HL-60/S4 treated with phorbol 12-myristate 13-acetate at 8.2 ng/mL for 4 days and 3 days (cell line): Measurements from ENCODE around the gene INSC.

Source experiments
- in situ Hi-C: fragments of 300-500 bp; cut with MboI; formaldehyde crosslinking; loops from 2 replicates; pipeline ENCODE4 v1.15.0; 2022; ENCODE audit warnings: low sequenced_read_pairs

The INSC gene

GRCh38 chr11:15213471-15214231, 98.9 kb downstream of the INSC start:
- in situ Hi-C loops = no loop called here

GRCh38 chr11:15215005-15215404, 100.3 kb downstream of the INSC start:
- in situ Hi-C loops = no loop called here

DNA sequence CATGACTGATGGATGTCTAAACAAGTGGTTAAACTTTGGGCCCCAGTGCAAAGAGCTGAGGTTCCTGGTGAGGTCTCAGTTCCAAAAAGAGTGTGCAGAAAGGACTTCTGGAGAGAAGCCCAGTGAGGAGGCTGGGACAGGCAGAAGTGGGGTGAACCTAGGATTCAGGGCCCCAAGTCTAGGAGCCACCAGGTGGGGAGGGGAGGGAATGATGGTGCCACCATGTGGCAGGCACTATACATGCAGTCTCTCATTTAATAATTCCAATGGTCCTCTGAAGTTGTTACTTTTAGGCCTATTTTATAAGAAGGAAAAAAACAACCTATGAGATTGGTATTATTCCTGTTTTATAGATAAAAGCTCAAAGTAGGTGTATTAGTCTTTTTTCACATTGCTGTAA, 102.0 kb downstream of the INSC start:
- in situ Hi-C loops = no loop called here

GRCh38 chr11:15217416-15217815, 102.7 kb downstream of the INSC start:
- in situ Hi-C loops = no loop called here

GRCh38 chr11:15222777-15223176, 108.1 kb downstream of the INSC start:
- in situ Hi-C loops = no loop called here

DNA sequence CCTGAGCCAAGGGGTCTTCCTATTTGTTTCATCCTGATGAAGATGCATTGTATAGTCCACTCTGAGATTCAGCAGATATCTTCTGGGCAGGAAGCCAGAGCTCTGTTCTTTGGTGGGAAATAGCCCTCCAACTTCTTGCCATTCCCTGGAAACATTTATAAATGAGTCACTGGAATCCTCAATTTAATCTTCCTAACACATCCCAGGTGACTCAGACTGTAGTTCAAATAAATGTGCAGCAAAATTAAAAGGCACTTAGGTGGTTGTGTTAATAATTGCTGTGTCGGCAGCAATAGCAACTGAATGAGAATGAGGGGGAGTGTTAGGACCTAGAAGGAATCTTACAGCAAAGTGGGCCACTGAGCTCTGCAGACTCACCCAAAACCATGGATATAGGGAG, 108.6 kb downstream of the INSC start:
- in situ Hi-C loops = no loop called here

DNA sequence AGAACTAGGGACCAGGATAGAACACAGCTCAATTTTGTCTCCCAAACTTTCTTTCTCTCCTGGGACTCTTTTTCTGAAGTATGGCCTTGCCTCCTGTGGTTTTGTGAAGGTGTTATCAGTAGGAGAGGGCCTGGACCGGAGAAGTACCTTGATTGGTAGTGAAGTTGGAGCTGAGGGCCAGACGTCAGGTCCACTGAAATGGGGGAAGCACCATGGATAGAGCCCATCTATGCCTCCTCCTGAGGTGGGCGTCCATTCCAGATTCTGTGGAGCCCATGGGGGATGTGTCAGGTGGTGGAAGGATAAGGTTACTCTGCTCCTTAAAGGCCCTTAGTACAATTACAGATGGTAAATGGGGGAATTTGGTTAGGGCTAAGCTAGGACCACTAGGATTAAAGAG, 109.7 kb downstream of the INSC start:
- in situ Hi-C loops = no loop called here

- in situ Hi-C loops = no loop called here
These were observed 112.3 kb downstream of the INSC start for GRCh38 chr11:15227011-15227410.

DNA sequence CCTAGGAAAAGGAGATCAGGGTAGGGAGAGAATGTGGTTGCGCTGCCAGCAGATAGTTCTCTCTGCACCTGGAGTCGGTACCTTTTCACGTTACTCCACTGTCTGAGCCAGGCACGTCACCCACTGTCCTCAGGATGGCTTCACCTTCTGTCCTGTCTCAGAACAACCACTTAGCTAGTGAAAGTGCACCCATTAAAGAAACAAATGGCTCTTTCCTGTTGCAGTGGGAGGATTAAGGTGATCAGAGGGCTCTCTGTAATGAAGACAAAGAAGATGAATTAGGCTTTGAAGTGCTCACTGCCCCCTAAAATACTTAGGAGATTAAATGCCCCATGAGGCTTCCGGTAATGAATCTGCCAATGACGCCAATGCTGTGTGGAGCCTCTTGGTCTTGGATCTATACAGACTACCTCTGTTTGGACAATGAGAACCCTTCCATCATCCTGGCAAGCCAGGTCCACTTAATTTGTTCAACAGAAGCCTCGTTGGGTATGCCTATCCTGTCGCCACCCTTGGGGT, 113.7 kb downstream of the INSC start:
- in situ Hi-C loops = no loop called here

DNA sequence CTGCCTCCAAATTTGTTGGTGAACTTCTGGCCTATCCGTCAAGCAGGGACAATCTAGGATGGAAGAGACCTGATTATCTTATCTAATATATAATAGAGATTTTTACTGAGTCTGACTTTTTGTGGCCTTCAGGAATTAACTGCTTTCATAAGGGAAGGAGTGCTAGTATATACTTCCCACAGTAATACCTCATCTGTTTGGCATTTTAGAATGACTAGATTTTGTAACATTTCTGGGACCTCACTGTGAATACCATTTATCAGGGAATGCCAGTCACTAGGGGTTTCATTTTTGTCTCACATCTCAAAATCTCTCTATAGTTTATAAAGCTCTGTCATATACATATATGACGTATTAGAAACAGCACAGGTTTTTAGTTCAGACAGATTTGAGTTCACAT, 114.3 kb downstream of the INSC start:
- in situ Hi-C loops = no loop called here

DNA sequence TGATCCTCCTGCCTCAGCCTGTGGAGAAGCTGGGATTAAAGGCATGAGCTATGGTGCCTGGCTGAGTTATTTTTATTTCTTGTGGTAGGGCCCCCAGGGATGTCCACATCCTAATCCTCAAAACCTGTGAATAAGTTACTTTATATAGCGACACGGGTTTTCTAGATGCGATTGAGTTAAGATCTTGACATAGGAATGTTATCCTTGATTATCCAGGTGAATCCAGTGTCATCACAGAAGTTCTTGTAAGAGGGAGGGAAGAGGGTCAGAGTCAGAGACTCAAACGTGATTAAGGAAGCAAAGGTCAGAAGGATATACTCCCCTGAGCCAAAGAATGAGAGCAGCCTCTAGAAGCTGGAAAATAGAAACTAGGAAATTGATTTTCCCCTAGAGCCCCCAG, 117.8 kb downstream of the INSC start:
- in situ Hi-C loops = no loop called here

GRCh38 chr11:15233371-15234165, 118.8 kb downstream of the INSC start:
- in situ Hi-C loops = no loop called here

GRCh38 chr11:15234796-15235195, 120.1 kb downstream of the INSC start:
- in situ Hi-C loops = no loop called here

DNA sequence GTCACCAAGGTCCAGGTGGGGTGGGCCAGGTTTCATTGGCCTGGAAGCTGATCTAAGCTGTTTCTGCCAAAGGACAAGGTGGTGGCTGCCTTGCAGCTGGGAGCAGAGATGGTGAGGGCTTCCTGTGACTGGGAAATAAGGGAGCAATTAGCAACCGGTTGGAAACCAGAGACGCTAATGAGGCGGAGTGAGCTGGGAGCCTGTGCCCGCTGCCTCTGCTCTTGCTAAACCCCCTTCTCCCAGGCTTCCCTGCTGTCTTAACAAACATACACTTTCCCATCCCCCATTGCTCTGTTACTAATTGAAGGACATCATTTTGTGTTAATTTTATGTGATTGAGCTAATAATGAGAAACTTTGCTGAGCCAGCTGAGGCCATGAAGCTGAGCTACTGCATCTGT, 121.8 kb downstream of the INSC start:
- in situ Hi-C loops = no loop called here

- in situ Hi-C loops = no loop called here
These were observed 124.1 kb downstream of the INSC start for GRCh38 chr11:15238856-15239255.

GRCh38 chr11:15248749-15249148, 134.0 kb downstream of the INSC start:
- in situ Hi-C loops = no loop called here

GRCh38 chr11:15258433-15259165, 143.9 kb downstream of the INSC start:
- in situ Hi-C loops = no loop called here

- in situ Hi-C loops = no loop called here
These were observed 152.3 kb downstream of the INSC start for GRCh38 chr11:15266999-15267398.

DNA sequence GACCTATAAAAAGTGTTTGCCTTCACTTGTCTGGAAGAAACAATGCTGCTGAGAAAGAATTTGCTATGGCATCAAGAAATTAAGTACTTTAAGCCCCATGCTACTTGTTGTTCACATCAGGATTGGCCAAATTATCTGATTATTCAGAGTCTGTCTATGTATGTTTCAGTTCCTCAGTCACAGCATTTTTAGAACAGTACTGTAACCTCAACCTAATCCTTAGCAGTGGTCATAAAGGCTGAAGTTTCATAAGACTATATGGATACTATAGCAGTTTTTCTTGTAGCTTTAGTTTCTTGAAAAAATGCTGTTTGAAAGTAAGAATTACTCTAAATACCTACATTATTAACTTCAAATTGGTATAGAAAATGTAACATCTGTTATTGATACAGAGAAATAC, 153.9 kb downstream of the INSC start:
- in situ Hi-C loops = no loop called here

GRCh38 chr11:15275141-15275540, 160.4 kb downstream of the INSC start:
- in situ Hi-C loops = no loop called here

DNA sequence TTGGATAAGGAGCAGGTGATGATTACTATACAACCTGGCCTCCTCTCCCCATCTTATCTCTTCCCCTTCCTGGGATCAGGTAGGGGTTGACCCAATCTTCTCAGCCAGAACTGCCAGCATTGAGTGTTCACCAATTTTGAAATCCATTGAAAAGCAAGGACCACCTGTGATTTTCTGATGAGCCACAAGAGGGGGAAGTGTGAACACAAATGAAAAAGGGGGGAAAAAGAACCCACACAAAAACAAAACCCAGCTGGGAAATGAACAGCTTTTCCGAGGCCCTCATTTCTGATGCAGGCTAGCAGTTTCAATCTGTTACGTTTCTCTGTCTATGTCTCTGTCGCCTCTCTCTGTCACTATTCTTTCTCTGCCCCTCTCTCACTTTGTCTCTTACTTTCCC, 161.9 kb downstream of the INSC start:
- in situ Hi-C loops = no loop called here
